Tongue (tissue), 2 donors: ENCODE results near the gene TUBB2B. TPM values are rescaled to one million over a fixed set of nuclear protein-coding genes. Genes with fewer than 3 reads are reported as not detected.
A peak's percentile ranks its signal among the peaks of the same experiment; 100 is the strongest.

Source experiments
- DNase-seq: peaks from one replicate; pipeline ENCODE4 v3.0.0-alpha.2; 2015
- total RNA-seq: library from RNA; depleted of rRNA; stranded (reverse); fragments of >200 nt; gene quantifications from one replicate; pipeline ENCODE4 v1.2.3, GENCODE V29; 2014

TUBB2B gene
- total RNA-seq, 1 donor from 2014 or later = 87.5 TPM

DNA sequence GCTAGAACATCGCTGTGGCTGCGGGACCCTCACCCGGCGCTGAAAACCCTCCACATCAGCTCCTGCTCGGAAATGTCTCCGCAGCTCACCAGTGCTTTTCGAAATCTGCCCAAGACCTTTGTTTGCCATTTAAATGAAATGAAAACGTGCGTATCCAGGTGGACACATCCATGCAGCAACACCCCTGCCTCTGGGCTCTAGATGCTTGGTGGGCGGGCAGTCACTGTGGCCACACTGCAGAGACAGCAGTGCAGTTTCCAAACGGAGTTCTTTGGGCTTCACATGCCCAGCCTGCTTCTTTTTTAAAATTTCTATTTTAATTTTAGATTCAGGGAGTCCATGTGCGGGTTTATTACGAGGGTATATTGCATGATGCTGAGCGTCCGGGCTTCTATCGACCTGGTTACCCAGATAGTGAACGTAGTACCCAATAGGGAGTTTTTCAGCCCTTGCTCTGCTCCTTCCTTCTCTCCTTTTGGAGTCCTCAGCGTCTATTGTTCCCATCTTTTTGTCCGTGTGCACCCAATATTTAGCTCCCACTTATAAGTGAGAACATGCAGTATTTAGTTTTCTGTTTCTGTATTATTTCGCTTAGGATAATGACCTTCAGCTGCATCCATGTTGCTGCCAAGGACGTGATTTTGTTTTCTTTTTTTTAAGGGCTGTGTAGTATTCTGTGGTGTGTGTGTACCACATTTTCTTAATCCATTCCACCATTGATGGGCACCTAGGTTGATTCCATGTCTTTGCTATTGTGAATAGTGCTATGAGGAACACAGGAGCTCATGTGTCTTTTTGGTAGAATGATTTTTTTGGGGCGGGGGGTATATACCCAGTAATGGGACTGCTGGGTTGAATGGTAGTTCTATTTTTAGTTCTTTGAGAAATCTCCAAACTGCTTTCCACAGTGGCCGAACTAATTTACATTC is 4.8 kb upstream of the TUBB2B start:
- DNase-seq = peak; percentile 32

DNA sequence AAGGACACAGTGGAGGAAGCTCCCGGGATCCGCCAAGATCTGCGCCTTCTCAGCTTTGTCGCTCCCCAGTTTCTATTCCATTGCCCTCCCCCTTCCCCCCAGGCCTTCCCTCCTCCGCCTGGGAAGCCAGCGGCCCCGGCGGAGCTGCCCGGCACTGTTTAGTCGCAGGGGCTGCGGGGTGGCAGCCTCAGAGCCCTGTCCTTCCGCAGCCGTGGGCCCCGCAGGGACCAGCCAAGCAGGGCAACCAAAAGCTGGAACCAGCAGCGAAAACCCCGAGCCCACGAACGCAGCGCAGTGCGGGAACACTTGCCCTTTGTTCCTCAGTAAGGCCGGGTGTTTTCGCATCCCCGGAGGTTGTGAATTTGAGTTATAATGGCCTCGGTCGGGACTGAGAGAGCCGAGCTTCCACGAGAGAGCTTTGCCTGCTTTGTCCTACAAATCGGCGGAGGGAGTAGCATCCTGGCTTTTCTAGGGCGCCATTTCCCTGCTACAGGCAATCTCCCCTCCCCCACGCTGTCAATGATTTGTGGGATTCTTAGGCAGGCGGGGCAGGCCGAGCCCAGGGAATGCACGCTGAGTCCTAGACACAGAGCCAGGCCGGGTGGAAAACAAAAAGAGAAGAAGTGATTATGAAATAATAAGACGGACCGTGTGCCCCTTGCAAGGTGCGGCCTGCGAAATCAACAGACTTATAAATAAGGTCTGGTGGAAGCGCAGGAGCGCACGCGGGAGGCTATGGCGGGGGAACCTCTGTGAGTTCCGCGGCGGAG is 4.0 kb upstream of the TUBB2B start:
- DNase-seq = peak; percentile 89

DNA sequence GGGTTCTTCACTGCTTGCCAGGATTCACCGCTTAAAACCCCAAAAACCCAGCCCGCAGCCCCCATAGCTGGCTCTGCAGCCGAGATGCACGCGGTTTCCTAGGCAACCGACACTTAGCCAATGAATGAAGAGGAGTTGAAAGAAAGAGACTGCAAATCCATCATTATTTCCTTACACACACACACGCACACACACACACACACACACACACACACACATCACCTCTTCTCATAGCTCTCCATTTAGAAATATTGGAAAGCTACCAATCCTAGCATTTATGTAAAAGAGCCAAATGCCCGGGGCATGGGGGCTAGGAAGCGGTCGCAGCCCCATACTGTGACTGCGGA is 3.4 kb upstream of the TUBB2B start:
- DNase-seq = peak; percentile 82

DNA sequence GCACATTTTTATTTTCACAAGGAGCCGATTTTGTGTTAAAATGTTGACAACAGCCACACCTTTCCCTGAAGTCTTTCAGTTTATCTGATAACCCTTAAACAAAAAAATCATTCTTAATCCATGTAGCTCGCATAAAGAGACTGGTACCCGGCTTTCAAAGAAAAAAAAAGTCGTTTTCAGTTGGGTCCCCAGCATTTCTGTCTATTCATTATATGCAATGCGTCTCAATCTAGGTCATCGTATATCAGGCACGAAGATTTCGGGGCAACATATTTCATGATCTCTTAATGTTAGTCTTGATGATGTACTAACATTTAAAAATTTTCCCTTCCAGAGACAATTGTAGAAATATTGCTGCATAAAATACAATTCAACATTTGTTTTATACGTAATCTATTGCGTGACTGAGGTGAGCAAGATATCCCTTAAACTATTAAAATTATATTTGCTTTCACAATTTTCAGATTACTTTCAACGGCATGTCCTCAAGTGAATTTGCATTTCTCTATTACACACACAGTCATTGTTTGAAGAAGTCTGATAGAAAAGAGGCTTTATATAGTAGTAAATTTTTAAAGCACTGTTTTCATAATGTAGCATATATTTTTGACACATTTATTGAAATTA is 2.9 kb upstream of the TUBB2B start:
- DNase-seq = no peak

DNA sequence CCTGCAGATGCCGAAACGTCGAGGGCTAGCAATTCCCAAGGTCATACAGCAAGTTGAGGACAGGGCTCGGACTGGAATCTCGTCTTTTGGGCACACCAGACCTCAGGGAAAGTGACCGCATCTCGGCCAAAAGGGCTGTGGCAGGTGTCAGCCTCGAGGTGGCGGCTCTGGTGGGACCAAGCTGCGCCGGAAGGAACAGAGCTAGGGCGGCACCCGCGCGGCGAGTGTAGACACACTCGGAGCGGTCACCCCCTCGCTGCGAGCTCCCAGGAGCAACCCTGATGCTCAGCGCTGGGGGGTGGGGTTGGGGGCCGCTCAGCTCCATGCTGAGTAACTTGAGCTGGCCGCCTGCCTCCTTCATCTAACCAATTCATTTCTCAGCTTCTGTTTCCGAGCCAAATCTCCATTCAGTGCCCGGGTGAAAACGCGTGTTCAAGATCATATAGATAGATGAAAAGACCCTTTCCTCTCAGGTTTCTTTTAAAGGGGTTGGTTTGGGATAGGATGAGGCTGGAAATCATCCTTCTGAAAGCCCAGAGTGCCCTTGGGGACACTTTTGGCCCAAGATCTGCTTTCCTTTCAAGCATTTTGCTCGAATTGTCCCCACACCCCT is 2.2 kb upstream of the TUBB2B start:
- peak; percentile 50 for DNase-seq

DNA sequence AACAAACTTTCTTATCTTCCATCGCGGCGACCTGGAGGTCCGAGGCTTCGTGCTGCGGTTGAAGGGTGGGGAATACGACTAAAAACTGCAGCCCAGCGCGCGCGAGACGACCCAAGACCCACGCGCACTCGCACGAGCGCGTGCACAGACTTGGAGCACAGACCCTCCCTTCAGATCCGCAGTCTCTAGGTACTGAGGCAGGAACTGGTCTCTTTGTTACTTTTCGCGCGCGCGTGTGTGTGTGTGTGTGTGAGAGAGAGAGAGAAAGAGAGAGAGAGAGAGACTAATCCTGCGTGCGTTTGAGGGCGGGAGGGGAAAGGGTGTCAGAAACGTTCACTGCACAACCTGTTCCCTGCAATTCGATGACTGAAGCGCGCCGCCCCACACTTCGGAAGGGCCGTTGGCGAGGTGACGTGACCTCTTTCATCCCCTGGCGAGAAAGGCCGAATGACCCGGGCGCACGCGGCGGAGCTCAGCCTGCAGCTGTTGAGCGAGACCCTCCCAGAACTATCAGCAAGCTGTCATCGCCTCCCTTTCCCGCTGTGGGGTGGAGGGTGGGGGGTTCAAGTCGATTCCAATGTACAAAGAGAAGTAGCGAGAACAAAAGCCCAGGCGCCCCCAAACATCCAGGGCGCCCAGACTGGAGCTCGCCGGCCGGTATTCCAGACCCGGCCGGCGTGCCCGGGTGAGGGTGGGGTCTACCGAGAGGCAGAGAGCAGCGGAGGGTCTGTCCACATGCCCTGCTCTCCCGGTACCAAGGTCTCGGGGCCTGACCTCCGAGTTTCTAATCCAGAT is 1.5 kb upstream of the TUBB2B start:
- peak; percentile 68 for DNase-seq

DNA sequence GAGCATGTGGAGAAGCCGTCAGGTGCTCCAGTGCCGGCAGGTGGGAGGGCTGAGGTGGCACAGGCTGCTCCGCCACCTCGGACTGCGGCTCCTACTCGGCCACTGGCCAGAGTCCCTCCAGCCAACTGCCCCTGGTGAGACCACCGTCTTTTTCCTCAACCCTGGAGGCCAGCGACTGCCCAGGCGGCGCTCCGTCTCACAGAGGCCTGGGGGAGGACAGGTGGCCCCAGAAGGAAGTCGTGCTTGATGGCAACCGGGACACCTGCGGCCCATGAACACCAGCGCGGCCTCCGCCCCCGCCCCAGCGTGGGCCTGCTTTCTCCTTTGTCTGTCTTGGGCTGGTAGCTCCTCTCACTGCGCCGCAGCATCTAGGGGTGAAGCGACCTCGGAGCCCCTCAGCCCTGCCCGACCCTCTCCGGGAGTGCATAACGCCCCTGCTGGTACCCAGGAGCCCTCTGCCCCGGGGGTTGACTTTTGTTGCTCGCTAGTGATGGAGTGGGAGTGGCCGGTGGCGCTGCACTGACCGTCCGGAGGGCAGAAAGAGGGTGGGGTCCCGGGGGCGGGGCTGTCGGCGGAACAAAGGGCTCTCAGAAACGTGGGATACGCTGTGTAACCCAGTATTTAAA is 706 bp upstream of the TUBB2B start:
- DNase-seq = peak; percentile 48

DNA sequence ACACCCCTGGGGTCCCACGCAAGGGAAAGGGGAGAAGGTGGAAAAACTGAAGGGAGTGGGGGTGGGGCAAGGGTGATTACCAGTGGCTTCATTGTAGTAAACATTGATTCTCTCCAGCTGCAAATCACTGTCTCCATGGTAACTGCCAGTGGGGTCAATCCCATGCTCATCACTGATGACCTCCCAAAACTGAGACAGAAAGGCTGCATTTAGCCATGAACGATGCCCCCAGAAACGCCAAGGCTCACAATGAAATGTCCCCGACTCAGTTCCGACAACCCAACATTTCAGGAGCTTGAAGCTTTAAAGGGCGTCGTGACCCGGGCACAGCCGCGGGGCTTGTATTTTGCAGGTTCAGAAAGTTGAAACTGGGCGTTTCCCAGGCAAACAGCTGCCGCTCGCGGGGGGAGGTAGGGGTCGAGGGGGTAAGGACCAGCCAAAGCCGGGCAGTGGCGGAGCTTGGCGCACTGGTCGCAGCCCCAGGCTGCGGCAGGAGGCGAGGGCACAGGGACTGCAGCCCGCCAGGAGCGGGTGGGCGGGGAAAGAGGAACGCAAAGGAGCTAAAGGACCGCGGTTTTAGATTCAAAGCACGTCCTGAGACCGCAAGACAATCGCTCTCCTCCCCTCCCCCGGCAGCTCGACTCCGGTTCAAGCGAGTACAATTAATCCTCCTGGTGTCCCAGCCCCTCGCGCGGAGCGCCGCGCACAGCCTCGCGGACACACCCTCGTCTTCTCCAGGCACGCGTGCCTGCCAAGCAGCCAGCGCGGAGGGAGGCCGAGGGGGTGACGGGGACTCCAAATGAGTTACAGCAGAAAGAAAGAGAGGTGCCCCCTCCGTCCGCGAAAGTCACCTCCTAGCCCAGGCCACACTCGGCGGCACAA is 731 bp downstream of the TUBB2B start:
- DNase-seq = peak; percentile 78

DNA sequence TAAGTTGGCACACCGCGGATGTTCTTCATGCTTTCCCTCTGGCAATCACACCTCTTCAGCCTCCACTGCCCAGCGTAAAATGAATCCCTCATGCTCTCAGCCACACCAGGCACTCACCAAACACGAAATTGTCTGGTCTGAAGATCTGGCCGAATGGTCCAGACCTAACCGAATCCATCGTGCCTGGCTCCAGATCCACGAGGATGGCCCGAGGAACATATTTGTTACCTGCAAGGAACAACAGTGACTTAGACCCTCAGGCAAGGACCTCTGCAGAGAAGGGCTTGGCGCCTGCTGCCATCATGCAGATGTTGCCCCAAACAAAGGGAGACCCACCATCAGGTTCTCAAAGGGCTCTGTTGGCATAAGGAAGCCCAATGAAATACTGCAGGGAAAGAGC is 1.4 kb downstream of the TUBB2B start:
- DNase-seq = no peak

DNA sequence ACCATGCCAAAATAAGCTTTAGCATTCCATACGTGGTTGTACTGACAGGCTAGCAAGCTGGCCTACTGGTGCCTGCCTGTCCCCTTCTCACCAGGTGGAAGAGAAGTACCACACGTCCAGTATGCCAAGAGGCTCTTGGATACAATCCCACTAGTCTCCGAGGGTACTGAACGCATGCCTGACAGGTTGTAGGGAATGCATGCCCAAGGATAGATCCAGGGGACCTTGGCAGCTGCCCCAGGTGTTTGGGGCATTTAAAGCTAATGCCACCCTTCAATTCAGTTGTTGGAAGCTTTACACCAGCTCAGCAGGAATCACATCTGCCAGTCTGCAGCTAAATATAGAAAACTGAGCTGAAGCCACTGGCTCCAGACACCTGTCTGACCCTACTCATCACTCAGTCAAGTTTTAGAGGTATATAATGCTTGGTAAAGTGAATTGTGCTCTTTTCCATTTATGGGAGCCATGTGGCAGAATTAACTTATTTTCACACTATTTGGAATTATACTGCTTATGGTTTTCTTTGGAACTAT is 4.9 kb downstream of the TUBB2B start:
- DNase-seq = peak; percentile 22

DNA sequence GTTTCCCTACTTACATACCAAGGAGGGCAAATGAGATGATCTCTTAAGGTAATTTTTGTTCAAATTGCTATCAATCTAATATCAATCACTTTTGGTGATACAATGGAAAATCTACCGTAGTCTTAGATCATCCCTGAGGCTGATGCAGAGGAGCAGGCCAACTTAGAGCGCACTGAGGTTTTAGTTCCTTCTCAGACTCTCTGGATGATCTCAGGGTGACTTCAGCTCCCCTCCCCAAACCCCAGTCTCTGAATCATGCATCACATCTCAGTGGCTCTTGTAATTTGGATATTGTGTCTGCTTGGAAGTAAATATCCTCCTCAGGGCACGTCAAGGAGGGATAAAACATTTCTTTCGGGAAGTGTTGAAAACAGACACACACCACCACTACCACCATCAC is 5.9 kb downstream of the TUBB2B start:
- no peak for DNase-seq

DNA sequence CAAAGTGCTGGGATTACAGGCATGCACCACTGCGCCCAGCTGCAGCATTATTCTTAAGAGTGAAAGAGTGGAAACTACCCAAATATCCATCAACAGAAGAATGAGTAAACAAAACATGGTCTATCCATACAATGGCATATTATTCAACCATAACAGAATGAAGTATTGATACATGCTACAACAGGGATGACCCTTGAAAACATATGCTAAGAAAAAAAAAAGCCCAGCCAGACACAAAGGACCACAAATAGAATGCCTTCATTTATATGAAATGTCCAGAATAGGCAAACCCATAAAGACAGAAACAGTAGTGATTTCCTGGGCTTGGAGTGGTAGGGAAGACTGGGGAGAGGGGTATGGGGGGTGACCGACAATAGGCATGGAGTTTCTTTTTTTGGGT is 7.1 kb downstream of the TUBB2B start:
- no peak for DNase-seq

DNA sequence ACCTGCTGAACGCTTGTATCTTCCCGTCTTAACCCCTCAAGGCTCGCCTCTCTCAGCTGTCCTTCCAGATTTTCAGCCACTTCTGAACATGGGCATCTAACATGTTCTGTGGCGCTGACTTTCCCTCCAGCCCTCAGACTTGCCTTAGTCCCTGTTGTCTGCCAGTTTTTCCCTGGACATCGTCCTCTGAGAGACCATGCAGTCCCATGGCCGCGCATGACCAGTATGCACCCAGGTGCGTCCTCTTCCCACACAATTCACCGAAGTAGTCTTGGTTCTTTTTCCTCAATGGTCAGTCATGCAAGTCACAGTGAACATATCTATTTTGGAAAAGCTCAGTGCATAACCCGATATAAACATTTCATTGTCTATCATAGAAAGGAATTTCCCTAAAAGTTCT is 9.2 kb downstream of the TUBB2B start:
- no peak for DNase-seq

DNA sequence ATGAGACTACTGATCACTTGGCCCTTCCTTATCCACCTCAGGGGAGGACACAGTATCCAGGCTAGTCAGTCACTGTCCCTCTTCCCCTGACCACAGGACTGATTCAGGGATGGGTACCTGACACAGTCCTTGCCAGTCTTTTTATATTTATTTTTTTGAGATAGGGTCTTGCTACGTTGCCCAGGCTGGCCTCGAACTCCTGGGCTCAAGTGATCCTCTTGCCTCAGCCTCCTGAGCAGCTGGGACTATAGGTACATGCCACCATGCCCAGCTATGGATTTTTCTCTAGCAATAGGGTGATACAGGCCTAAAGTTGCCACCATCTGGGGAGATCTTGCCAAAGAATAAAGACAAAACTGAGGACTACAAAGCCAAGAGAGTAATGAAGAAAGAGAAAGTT is 10.2 kb downstream of the TUBB2B start:
- no peak for DNase-seq

DNA sequence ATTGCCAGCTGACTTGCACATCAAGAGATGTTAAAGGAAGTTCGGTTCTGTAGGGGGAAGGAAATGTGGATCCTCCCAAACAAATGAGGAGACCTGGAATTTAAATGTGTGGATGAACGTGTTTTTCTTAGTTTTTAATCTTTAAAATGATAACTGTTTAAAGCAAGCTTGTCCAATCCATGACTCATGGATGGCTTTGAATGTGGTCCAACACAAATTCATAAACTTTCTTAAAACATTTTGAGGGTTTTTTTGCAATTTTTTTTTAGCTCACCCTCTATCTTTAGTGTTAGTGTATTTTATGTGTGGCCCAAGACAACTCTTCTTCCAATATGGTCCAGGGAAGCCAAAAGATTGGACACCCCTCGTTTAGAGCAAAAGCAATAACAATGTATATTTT is 12.6 kb downstream of the TUBB2B start:
- no peak for DNase-seq

DNA sequence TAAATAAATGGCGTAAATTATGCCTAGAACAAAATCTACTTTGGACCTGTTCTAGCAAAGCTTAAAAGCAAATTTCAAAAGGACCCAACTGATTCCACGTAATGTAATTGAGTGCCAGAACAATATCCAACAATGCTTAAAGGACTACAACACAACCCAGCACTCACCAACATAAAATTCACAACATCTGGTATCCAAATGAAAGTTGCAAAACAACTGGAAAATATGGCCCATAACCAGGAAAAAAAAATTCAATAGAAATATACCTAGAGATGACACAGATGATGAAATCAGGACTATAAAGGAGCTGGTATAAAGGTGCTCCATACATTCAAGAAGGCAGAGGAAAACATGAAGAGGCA is 14.1 kb downstream of the TUBB2B start:
- DNase-seq = no peak

DNA sequence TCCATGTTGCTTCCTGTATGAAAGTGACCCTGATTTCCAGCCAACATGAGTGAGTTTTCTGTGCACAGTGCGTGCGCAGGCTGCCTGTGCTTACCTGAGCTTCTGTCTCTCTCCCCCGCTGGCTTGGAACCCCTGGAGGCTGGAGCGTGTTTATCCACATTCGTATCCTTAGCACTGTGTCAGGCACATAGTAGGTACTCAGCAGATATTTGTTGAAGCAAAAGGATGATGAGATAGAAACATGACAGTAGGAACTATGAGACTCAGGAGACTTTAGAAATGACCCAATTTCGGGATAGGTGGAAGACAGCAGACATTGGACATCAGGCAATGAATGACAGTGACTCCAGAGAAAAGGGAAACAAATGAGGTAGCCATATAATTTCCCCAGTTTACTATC is 15.2 kb downstream of the TUBB2B start:
- DNase-seq = no peak

DNA sequence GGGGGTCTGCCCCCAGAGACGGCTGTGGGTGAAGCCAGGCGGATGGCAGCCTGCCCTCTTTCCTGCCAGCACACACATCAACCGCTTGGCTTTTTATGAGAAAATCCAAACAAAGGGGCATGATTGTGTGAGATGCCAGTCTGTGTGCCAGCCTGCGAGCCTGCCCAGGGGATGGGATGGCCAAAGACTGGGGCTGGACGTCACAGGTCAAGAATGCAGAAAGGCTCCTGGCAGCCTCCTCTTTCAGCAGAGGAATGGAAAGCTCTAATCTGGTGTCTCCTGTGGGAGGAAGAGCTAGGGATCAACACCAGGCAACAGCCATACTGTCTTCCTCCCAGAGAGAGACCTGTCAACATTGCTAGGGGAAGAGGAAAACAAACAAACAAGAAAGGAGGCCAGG is 15.8 kb downstream of the TUBB2B start:
- no peak for DNase-seq

DNA sequence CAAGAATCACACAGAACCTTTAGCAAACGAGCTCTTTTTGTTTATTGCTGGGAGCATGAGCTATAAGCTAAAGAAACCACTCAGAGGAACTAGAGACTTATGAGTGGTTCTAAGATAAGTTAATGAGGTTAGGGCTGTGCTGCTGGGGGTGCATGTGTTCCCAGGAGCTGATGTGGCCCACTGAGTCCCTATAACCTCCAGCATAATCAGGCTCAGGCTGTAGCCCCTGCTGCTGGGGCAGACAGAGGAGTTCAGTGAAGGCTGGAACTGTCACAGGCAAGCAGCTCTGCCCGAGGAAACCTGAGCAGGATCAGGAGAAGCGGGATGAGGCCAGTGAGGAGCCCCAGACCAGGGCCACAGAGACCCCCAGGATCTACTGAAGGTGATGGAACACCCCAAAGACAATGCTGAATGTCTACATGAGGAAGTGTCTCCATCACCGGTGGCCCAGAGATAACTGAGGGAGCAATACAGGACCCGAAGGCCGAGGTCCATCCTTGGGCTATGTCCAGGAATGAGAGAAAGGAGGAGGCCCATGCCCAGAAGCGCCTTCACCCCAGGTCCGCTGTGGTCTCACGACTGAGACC is 17.3 kb downstream of the TUBB2B start:
- DNase-seq = no peak
